Stimulated activated CD4-positive, alpha-beta T cell treated with anti-CD3 and anti-CD28 coated beads, TNF-alpha, amount 100 ng/mL, for 24 hours (primary cell): ENCODE measurements around the gene CD244.

Experiments
- DNase-seq, 3 experiments: peaks; one replicate each; pipeline ENCODE4 v3.0.0-alpha.2; 2020; ENCODE audit warnings: low read depth in 3 of 3

Gene CD244

GRCh38 chr1:160846281-160846680 is 16.4 kb downstream of the CD244 start:
- DNase-seq, result no peak

- DNase-seq, result no peak
Observed at GRCh38 chr1:160844447-160845232, 18.0 kb downstream of the CD244 start.

- DNase-seq, result no peak
Observed at GRCh38 chr1:160841079-160841478, 21.6 kb downstream of the CD244 start.

- no peak for DNase-seq
Observed at GRCh38 chr1:160839746-160840145, 22.9 kb downstream of the CD244 start.

- no peak for DNase-seq
Observed at GRCh38 chr1:160838888-160839287, 23.8 kb downstream of the CD244 start.

GRCh38 chr1:160837558-160838205 is 25.0 kb downstream of the CD244 start:
- peak; percentile 49 to 72 (median 51) for DNase-seq

GRCh38 chr1:160836981-160837557 is 25.6 kb downstream of the CD244 start:
- DNase-seq, result no peak

DNA sequence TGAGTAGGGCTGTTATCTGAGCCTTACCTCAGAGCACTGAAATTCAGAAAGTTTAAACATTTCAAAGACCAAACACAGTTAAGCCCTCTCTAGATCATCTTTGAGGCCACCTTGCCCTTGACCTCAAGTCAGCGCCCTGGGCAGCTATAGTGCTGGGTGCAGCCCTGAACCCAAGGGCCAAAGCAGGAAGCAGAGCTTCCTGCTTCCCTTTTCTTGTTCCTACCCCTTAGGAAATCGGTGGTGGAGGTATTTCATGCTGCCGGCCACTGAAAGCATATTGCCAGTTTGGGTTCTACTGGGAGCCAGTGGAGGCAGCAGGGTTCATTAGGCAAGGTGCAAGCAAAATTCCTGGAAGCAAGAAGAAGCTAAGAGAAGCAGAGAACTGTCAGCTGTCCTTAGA is 26.1 kb downstream of the CD244 start:
- DNase-seq, result no peak

DNA sequence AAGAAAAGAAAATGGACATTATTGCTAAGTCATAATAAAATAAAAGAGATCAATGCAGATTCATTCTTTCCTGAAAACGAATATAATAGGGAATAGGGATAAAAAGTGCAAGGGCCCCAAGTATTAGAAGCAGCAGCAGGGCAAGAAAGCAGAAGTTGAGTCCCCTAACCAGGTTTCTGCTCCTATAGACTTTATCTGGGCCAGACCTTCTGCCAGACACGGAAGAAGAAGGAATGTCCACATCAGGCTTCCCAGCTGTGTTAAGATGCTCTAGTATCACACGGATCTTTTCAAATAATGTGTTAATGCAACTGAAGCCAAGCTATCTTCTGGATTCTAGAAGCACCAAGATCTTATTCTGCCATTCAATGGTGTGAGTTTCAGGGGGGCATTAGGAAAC is 26.9 kb downstream of the CD244 start:
- no peak for DNase-seq

GRCh38 chr1:160834945-160835565 is 27.6 kb downstream of the CD244 start:
- peak in 1 of 3 experiments; percentile 40 for DNase-seq

- peak; percentile 56 to 75 (median 70) for DNase-seq
Observed at GRCh38 chr1:160830321-160831153, 32.1 kb downstream of the CD244 start.

GRCh38 chr1:160829766-160830165 is 32.9 kb downstream of the CD244 start:
- DNase-seq, result no peak

DNA sequence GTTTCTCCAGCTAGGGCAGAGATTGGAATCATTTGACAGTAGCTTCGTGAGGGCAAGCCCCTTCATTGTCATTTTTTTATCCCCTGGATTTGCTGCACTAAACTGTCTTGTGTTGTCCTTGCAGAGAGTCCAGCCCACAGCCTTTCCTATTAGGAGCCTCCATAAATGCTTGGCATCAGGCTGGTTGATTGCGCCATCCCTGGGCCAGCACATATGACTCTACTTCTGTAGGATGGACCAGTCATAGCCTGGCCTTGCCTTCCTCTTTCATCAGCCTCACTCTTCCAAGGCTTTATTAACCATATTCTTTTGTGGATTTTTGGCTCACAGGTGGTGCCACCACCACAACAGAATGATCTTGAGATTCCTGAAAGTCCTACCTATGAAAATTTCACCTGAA is 35.3 kb downstream of the CD244 start:
- DNase-seq, result no peak

- no peak for DNase-seq
Observed at GRCh38 chr1:160826546-160826945, 36.1 kb downstream of the CD244 start.

- DNase-seq, result no peak
Observed at GRCh38 chr1:160823296-160823695, 39.4 kb downstream of the CD244 start.

DNA sequence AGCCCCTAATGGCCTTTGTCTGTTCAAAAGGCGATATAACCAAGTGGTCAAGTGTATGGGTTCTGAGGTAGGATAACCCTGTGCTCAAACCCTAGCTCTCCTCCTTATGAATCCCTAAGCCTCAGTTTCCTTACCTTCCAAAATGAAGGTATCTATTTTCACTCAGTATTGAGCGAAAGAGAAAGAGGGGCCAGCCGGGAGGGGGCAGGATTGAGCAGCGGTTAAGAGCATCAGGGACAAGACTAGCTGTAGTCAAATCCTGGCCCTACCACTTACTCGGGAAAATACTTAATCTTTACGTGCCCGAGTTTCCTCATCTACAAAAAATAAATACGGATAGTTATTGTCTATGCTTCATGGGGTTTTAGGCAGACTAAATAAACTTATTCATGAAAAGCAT is 41.1 kb downstream of the CD244 start:
- DNase-seq, result no peak

DNA sequence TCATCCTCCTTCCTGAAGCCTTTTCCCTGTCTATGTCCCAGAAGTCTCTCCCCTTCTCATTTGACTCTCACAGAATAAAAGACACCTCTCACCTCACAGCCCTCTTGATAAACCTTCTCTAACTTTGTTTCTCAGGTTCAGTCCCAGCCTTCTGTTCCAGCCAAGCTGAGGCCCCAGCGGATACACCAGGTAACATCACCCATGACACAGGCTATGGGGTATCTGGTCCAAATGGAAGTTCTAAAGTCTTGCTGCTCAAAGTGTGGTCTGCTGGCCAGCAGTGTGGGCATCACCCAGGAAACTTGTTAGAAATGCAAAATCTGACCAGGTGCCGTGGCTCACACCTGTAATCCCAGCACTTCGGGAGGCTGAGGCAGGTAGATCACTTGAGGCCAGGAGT is 43.5 kb downstream of the CD244 start:
- DNase-seq, result no peak

GRCh38 chr1:160818207-160818937 is 44.3 kb downstream of the CD244 start:
- DNase-seq, result no peak

DNA sequence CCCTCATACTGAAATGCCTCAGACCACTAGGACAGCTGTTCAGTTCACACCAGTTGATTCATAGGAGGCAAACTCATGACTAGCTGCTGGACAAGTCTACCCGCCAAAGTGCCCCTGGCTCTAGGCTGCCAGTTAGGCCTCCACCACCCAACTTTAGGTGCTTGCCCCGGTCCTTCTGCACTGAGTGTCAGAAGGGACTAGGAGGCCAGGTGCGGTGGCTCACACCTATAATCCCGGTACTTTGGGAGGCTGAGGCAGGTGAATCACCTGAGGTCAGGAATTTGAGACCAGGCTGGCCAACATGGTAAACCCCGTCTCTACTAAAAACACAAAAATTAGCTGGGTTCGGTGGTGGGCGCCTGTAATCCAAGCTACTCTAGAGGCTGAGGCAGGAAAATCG is 47.8 kb downstream of the CD244 start:
- DNase-seq, result no peak

DNA sequence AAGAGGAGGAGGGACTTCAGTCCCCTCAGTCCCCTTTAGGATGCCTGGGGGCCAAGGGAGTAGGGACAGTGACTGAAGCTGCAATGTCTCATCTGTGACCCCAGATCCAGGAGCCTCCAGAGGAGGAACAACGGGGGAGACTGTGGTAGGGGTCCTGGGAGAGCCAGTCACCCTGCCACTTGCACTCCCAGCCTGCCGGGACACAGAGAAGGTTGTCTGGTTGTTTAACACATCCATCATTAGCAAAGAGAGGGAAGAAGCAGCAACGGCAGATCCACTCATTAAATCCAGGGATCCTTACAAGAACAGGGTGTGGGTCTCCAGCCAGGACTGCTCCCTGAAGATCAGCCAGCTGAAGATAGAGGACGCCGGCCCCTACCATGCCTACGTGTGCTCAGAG is 48.4 kb downstream of the CD244 start:
- DNase-seq, result no peak

- no peak for DNase-seq
Observed at GRCh38 chr1:160813215-160813614, 49.5 kb downstream of the CD244 start.
